Fibroblast of peridontal ligament (primary cell): ENCODE results near the gene COQ4.
A peak's percentile ranks its signal among the peaks of the same experiment; 100 is the strongest.

ENCODE experiments used
- DNase-seq: peaks from one replicate; pipeline ENCODE4 v3.0.0-alpha.2; 2010; ENCODE audit errors: extremely low read depth

The COQ4 gene

DNA sequence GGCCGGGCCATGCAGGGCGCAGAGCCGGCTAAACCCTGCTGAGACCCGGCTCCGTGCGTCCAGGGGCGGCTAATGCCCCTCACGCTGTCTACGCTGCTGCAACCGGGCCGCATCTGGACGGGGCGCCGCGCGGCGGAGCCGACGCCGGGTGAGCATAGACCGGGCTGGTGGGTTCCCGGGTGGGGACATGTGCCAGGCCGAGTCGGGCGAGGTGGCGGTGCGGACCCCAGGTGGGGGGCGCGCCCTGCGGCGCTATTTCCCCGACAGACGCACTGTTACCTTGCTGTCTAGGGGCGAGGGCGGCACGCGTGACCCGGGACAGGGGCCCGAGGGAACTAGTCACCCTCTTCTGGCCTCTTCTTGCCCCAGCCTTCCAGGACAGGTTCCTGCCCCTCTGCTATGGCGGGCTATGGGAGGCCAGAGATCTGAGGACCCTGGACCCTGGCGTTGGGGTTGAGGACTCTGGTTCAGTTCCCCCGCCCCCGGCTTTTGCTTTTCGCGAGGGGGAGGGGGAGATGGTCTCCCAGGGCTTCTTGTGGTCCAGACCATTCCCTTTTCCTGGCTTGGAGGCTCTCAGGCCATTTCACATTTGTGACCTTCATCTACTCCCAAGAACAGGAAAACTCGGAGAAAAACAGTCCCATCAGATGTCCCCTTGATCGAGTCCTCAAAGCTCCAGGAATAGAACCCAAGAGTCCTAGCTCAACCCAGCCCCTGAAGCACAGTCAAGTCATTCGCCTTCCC, 18.2 kb downstream of the COQ4 start:
- no peak for DNase-seq

- peak; percentile 61 for DNase-seq
These were observed 18.8 kb downstream of the COQ4 start for GRCh38 chr9:128341435-128341849.

GRCh38 chr9:128342971-128343680, 20.5 kb downstream of the COQ4 start:
- DNase-seq, result no peak

- DNase-seq, result no peak
These were observed 21.2 kb downstream of the COQ4 start for GRCh38 chr9:128343855-128344254.

GRCh38 chr9:128344931-128345605, 22.4 kb downstream of the COQ4 start:
- DNase-seq, result no peak

DNA sequence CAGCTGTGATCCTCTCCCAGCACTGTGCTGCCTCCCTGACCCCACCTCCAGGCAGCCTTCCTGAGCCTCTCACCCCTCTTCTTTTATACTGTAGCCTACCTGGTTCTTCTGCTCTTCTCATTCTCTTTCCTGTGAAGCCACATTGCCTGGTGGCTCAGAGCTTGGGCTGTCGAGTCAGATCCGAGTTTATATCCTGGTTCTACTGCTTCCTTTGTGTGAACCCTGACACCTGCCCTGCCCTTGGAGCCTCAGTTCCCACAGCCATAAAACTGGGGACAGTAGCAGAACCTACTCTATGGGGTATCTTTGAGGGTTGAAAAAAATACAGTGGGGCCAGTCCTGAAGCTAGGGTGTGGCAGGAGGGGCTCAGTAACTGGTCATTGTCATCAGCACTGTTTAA, 26.5 kb downstream of the COQ4 start:
- DNase-seq, result no peak

- DNase-seq, result no peak
These were observed 27.1 kb downstream of the COQ4 start for GRCh38 chr9:128349772-128350171.

- no peak for DNase-seq
These were observed 32.8 kb downstream of the COQ4 start for GRCh38 chr9:128355451-128355850.

GRCh38 chr9:128358090-128358489, 35.5 kb downstream of the COQ4 start:
- DNase-seq, result no peak

DNA sequence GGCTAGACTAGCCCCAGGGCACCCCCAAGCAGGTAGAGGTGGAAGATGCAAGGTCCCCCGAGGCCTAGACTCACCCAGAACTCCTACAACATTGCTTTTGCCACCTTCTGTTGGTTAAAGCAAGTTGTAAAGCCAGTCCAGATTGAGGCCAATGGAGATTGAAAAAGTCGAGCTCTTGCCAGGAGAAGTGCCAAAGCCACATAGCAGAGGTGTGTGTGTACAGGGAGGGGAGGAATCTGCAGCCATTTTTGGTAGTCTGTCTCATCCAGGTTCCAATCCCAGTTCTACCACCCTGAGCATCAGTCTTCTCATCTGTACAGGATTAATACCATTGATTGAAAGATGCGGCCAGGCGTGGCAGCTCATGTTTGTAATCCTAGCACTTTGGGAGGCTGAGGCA, 36.2 kb downstream of the COQ4 start:
- DNase-seq, result no peak

DNA sequence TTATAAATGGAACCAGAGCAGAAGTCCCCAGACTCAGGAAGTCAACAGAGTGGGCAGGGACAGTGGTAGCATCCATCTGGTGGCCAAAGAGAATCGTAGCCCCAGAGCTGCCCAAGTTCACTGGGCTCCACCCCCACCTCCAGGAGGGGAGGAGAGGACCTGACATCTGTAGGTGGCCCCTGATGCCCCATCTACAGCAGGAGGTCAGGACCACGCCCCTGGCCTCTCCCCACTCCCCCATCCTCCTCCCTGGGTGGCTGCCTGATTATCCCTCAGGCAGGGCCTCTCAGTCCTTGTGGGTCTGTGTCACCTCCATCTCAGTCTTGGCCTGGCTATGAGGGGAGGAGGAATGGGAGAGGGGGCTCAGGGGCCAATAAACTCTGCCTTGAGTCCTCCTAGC, 38.2 kb downstream of the COQ4 start:
- DNase-seq, result no peak

DNA sequence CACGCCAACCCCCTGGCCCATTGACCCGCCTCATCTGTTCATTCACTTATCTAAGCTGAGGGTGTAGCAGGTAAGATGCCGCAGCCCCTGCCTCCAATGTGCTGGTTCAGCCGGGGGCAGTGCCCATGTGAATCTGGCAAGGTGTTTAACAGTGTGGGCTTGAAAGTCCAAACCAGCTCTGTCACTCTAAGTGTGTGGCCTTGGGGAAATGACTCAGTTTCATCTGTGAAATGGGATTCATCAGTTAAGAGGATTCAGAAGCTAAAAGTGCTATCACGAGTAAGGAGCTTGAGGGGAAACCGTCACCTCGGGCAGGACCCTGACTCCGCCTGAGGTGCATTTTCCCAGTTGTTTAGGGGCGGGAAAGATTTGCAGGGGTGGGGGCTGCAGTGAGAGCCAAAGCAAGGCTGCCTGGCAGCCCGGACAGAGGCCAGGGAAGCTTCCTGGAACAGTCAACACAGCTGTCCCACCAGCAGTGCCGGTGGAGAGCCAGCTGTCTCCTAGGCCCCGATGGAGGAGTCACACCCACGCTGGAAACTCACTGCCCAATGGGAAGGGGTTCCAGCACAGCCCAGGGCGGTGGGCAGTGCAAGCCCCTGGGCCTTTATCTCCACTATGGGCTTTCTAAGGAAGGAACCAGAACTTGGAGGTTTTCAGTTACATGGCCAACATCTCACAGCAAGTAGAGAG, 38.8 kb downstream of the COQ4 start:
- no peak for DNase-seq

DNA sequence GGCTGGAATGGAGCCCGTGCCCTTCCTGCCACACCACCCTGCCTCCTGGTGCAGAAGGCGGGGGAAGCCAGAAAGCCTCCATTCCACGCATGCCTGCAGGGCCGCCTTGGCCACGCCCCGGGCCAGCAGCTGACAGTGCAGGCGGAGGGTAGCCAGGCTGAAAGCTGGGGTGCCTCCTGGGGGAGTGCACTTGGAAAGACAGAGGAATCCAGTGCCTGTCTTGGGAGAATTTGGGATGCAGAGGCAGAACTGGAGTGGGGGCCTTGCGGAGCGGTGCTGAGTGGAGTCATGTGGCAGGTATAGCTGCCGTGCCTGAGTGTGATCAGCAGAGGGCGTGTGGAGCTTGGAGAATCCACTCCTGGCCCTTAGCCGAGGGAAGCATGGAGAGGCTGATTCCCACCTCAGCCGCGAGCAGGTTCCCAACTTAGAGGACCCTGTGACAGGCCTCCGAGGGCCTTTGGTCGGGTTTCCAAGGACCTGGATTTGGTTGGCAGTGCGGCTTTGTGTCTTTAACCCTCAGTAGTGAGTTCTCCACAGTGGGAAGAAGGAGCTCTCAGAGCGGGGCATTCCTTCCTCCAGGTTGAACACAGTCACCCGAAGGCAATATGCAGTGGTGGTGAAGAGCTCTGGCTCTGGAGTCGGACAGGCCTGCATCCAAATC, 39.5 kb downstream of the COQ4 start:
- DNase-seq, result peak; percentile 86

DNA sequence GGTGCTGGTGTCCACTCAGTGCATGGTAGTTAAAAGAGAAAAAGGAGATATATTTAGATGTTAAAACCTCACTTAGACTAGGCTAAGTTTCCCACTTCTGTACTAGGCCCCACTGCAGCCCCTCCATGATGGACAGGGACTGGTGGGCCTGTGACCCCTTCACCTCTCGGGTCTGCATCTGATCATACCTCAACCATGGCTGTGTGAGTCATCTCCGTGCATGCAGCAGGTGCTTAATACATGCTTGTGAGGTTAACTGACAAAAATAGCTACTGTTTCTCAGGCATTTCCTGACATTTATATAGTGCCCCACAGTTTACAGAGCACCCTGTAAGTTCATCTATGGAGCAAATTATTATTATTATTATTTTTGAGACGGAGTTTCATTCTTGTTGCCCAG, 40.1 kb downstream of the COQ4 start:
- DNase-seq, result no peak

- DNase-seq, result no peak
These were observed 42.9 kb downstream of the COQ4 start for GRCh38 chr9:128365525-128365924.

DNA sequence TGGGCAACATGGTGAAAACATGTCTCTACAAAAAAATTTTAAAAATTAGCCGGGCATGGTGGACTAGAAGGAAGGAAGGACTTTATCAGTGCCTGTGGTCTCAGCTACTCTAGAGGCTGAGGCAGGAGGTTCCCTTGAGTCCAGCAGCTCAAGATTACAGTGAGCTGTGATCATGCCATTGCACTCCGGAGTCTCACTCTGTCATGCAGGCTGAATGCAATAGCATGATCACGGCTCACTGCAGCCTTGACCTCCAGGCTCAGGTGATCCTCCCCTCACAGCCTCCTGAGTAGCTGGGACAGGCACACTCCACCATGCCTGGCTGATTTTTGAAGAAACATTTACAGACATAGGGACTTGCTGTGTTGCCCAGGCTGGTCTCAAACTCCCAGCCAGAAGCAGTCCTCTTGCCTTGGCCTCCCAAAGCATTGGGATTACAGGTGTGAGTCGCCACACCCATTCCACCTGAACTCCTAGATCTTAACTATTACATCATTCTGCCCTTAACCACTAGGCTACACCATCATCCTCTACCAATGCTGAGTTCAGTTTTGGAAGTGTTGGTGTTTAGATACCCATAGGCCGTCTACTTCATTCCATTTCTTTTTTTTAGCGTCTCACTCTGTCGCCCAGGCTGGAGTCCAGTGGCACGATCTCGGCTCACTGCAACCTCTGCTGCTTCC, 46.5 kb downstream of the COQ4 start:
- DNase-seq, result no peak

DNA sequence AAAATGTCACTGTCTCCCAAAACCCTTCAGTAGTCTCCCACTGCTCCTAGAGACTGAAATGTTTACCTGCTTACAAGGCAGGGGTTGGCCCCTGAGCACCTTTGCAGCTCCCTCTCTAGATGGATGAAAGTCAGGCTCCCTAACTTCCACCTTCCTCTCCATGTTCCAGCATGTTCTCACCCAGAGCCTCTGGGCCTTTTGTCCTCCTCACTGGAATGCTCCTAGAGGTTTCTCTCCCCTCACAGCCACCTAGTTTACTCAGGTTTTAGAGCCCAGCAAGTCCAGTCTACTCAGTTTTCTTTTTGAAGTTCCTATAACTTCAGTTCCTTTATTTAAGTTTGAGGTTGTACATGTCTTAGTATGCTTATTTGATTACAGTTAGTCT, 47.7 kb downstream of the COQ4 start:
- DNase-seq, result no peak

GRCh38 chr9:128370752-128371629, 48.4 kb downstream of the COQ4 start, which contains the start of gene URM1:
URM1 (plus strand) TSS chr9:128371374; CDS start chr9:128371381, 7 bp downstream.
- peak; percentile 93 for DNase-seq

DNA sequence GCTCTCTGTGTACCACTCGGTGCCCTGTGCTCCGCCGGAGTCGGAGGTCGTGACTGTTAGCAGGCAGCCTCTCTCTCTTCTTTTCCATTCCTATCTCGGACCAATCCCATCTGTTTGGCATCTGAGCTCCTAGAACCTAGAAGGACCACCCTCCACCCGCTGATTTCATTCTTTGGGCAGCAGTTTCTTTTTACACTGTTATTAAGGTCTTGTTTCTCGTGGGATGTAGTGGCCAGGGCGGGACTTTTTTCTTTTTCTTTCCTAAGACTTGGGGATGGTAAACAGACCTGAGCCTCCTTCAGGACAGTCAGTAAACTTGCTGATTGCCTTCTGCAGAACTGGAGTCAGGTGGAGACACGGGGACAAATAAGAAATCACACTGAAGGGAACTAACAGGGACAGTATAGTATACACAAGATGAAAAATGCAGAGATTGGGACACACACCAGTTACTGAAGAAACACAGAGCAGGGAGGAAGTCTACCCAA, 49.0 kb downstream of the COQ4 start:
- peak; percentile 29 for DNase-seq

GRCh38 chr9:128372188-128372641, 49.6 kb downstream of the COQ4 start:
- DNase-seq, result peak; percentile 40
